Breast epithelium (tissue), 4 donors: ENCODE data around the gene ANKRD2. TPM values are rescaled to one million over a fixed set of nuclear protein-coding genes. Genes with fewer than 3 reads are reported as not detected.

ENCODE experiments used
- DNase-seq, 2 donors: peaks; one replicate each; pipeline ENCODE4 v3.0.0-alpha.2; 2019; ENCODE audit warnings: low spot score in 2 of 2
- H3K27ac ChIP-seq, 2 donors: fragments of 200-600 bp; sonication (generic) in 1 of 2; one replicate each; pipeline ENCODE4 v1.5.1; 2016 to 2019; ENCODE audit warnings: mild to moderate bottlenecking in 1 of 2
- H3K27me3 ChIP-seq, 2 donors: fragments of 200-600 bp; sonication (generic) in 1 of 2; one replicate each; pipeline versions ENCODE4 v1.5.1 to v1.6.0; 2017 to 2019; ENCODE audit warnings: control low read depth in 1 of 2, mild to moderate bottlenecking in 1 of 2
- H3K36me3 ChIP-seq: fragments of 200-600 bp; one replicate; pipeline ENCODE4 v1.5.1; 2019
- H3K4me1 ChIP-seq, 2 donors: fragments of 200-600 bp; sonication (generic); one replicate each; pipeline ENCODE4 v1.5.1; 2016 to 2019; ENCODE audit warnings: control low read depth in 1 of 2
- H3K4me3 ChIP-seq, 3 donors: fragments of 200-600 bp; sonication (generic); 1 replicate in 2 of 3; 2 replicates in 1 of 3; pipeline ENCODE4 v1.5.1; 2016 to 2019; ENCODE audit warnings: mild to moderate bottlenecking in 3 of 3, moderate library complexity in 2 of 3
- H3K9me3 ChIP-seq, 2 donors: fragments of 200-600 bp; sonication (generic) in 1 of 2; one replicate each; pipeline ENCODE4 v1.5.1; 2016 to 2019; ENCODE audit warnings: control low read depth in 1 of 2
- CTCF ChIP-seq, 3 donors: fragments of 450-650 bp; IDR thresholded peaks; one replicate each; pipeline ENCODE4 v1.5.1; 2016 to 2017; ENCODE audit warnings: antibody characterized with exemption in 3 of 3, mild to moderate bottlenecking in 3 of 3, moderate library complexity in 3 of 3
- POLR2A ChIP-seq: fragments of 450-650 bp; IDR thresholded peaks from one replicate; pipeline ENCODE4 v1.6.1; 2016; ENCODE audit warnings: antibody characterized with exemption, mild to moderate bottlenecking, moderate library complexity
- POLR2AphosphoS5 ChIP-seq, 3 donors: sonication (generic); formaldehyde crosslinking; IDR thresholded peaks; one replicate each; pipeline ENCODE4 v1.6.1; 2017; ENCODE audit warnings: antibody characterized with exemption in 3 of 3
- intact Hi-C: fragments of 100-400 bp; cut with DNase I; formaldehyde crosslinking; loops from one replicate; pipeline ENCODE4 v1.15.1; 2023; ENCODE audit warnings: low total_unique reads
- total RNA-seq, 3 donors: library from RNA; depleted of rRNA; stranded (reverse); fragments of >200 nt; gene quantifications; one replicate each; pipeline ENCODE4 v1.1.0, GENCODE V29; 2016

ANKRD2 gene
- total RNA-seq, 3 donors from 2014 or later, result not detected

GRCh38 chr10:97629289-97629688 lies 56.7 kb downstream of the ANKRD2 start:
- intact Hi-C loops, result no loop called here
- TF ChIP-seq POLR2AphosphoS5 (IDR thresholded peaks at IDR 0.05), result no peak
- no peak for TF ChIP-seq CTCF (IDR thresholded peaks at IDR 0.05)
- TF ChIP-seq POLR2A, result no peak
- no peaks in the 10 kb centered on the region for H3K4me1 ChIP-seq
- H3K4me3 ChIP-seq, result no peak overlapping the region
- no peaks in the 10 kb centered on the region for H3K9me3 ChIP-seq
- no peak overlapping the region for H3K27ac ChIP-seq
- no peak for DNase-seq
- H3K27me3 ChIP-seq, result no peaks in the 10 kb centered on the region
- H3K36me3 ChIP-seq, result no peaks in the 10 kb centered on the region

GRCh38 chr10:97631098-97631497 lies 58.5 kb downstream of the ANKRD2 start:
- H3K36me3 ChIP-seq, result no peaks in the 10 kb centered on the region
- DNase-seq, result no peak
- H3K27me3 ChIP-seq, result no peaks in the 10 kb centered on the region
- no peak overlapping the region for H3K27ac ChIP-seq
- intact Hi-C loops, result no loop called here
- TF ChIP-seq POLR2AphosphoS5 (IDR thresholded peaks at IDR 0.05) (no peak), POLR2A (no peak), CTCF (IDR thresholded peaks at IDR 0.05) (no peak)
- no peaks in the 10 kb centered on the region for H3K4me1 ChIP-seq
- no peak overlapping the region for H3K4me3 ChIP-seq
- no peaks in the 10 kb centered on the region for H3K9me3 ChIP-seq

- DNase-seq, result peak; percentile 93 to 95
- TF ChIP-seq POLR2A (no peak), CTCF (IDR thresholded peaks at IDR 0.05) (no peak), POLR2AphosphoS5 (IDR thresholded peaks at IDR 0.05) (peak in 2 of 3 donors; percentile 50 to 67)
- no peaks in the 10 kb centered on the region for H3K4me1 ChIP-seq
- peak within 1 kb of the TSS; percentile 75 to 96 (median 82) for H3K4me3 ChIP-seq
- H3K9me3 ChIP-seq, result no peaks in the 10 kb centered on the region
- H3K27me3 ChIP-seq, result no peaks in the 10 kb centered on the region
- H3K36me3 ChIP-seq, result no peaks in the 10 kb centered on the region
- peak within 1 kb of the TSS; percentile 65 to 69 for H3K27ac ChIP-seq
- intact Hi-C loops, result no loop called here
Measured at GRCh38 chr10:97632949-97633884, 60.6 kb downstream of the ANKRD2 start, which contains the start of gene MORN4. Gene MORN4 (minus strand): TSS chr10:97633500. CDS start chr10:97619653, 13,847 bp downstream.

Other genes with a start within 250 kb of the ANKRD2 start
- 10 to 100 TPM; 12.2 to 24.1 (median 15.4) TPM for gene FRAT2, start 238.1 kb upstream of the ANKRD2 start, total RNA-seq
- 10 to 100 TPM in 2 of 3 donors, 1 to 10 TPM in 1; 7.7 to 17.7 (median 15.7) TPM for gene RRP12, start 171.4 kb upstream of the ANKRD2 start, total RNA-seq
- 100 to 1,000 TPM; 162 to 182 (median 171) TPM for gene PGAM1, start 146.6 kb upstream of the ANKRD2 start, total RNA-seq
- 10 to 100 TPM; 27.7 to 37.9 (median 36.7) TPM for gene EXOSC1, start 126.8 kb upstream of the ANKRD2 start, total RNA-seq
- 10 to 100 TPM; 21.6 to 53.1 (median 44.6) TPM for gene ZDHHC16, start 126.6 kb upstream of the ANKRD2 start, total RNA-seq
- gene MMS19, start 74.4 kb upstream of the ANKRD2 start, total RNA-seq, result 100 to 1,000 TPM in 1 of 3 donors, 10 to 100 TPM in 2; 73.0 to 109 (median 78.7) TPM
- gene UBTD1, start 73.9 kb upstream of the ANKRD2 start, total RNA-seq, result 10 to 100 TPM in 2 of 3 donors, 1 to 10 TPM in 1; 9.9 to 14.7 (median 12.4) TPM
- 10 to 100 TPM in 1 of 3 donors, 1 to 10 TPM in 2; 1.9 to 11.0 (median 2.3) TPM for gene HOGA1, start 11.6 kb downstream of the ANKRD2 start, total RNA-seq
- under 1 TPM in 2 of 3 donors, not detected in 1; 0.32 to 0.33 TPM for gene C10orf62, start 16.9 kb downstream of the ANKRD2 start, total RNA-seq
- gene MORN4, start 60.7 kb downstream of the ANKRD2 start, total RNA-seq, result 1 to 10 TPM; 3.5 to 9.4 (median 6.9) TPM
- 10 to 100 TPM; 18.0 to 24.8 (median 21.5) TPM for gene PI4K2A, start 67.9 kb downstream of the ANKRD2 start, total RNA-seq
- 10 to 100 TPM; 23.9 to 42.4 (median 39.0) TPM for gene AVPI1, start 114.5 kb downstream of the ANKRD2 start, total RNA-seq
- 10 to 100 TPM; 13.4 to 19.8 (median 16.2) TPM for gene MARVELD1, start 141.0 kb downstream of the ANKRD2 start, total RNA-seq
- 10 to 100 TPM; 26.9 to 37.6 (median 29.2) TPM for gene ZFYVE27, start 164.3 kb downstream of the ANKRD2 start, total RNA-seq
- gene SFRP5, start 199.2 kb downstream of the ANKRD2 start, total RNA-seq, result 1 to 10 TPM in 1 of 3 donors, under 1 TPM in 2; 0.29 to 1.8 (median 0.33) TPM